ENCODE results near the gene TMEM222. TPM values are rescaled to one million over a fixed set of nuclear protein-coding genes. Genes with fewer than 3 reads are reported as not detected.

The TMEM222 gene
- polyA plus RNA-seq, 1 donor: 25.0 TPM

- DNase-seq (ENCODE audit: low read depth): no peak
These were observed 37.8 kb downstream of the TMEM222 start for GRCh38 chr1:27359822-27360158.

- DNase-seq (ENCODE audit: low read depth): no peak
These were observed 38.4 kb downstream of the TMEM222 start for GRCh38 chr1:27360159-27361043.

- DNase-seq (ENCODE audit: low read depth): no peak
These were observed 39.1 kb downstream of the TMEM222 start for GRCh38 chr1:27361044-27361402.

- DNase-seq (ENCODE audit: low read depth): no peak
These were observed 39.6 kb downstream of the TMEM222 start for GRCh38 chr1:27361553-27361952.

GRCh38 chr1:27363766-27364695 lies 42.1 kb downstream of the TMEM222 start:
- DNase-seq (ENCODE audit: low read depth): no peak

- DNase-seq (ENCODE audit: low read depth): no peak
These were observed 42.9 kb downstream of the TMEM222 start for GRCh38 chr1:27364696-27365371.

- DNase-seq (ENCODE audit: low read depth): no peak
These were observed 43.6 kb downstream of the TMEM222 start for GRCh38 chr1:27365372-27366112.

- DNase-seq (ENCODE audit: low read depth): no peak
These were observed 44.1 kb downstream of the TMEM222 start for GRCh38 chr1:27366113-27366410.

- no peak for DNase-seq (ENCODE audit: low read depth)
These were observed 44.6 kb downstream of the TMEM222 start, which contains the start of gene MAP3K6 for GRCh38 chr1:27366411-27367159. TSS of gene MAP3K6 (minus strand) at chr1:27366961. CDS start at chr1:27366597, 364 bp downstream.

GRCh38 chr1:27367160-27367650 lies 45.2 kb downstream of the TMEM222 start:
- DNase-seq (ENCODE audit: low read depth): no peak

- DNase-seq (ENCODE audit: low read depth): no peak
These were observed 47.1 kb downstream of the TMEM222 start for GRCh38 chr1:27368869-27369582.

GRCh38 chr1:27372022-27372807 lies 50.3 kb downstream of the TMEM222 start:
- no peak for DNase-seq (ENCODE audit: low read depth)

- DNase-seq (ENCODE audit: low read depth): no peak
These were observed 51.1 kb downstream of the TMEM222 start for GRCh38 chr1:27372808-27373690.

GRCh38 chr1:27374362-27375086 lies 52.6 kb downstream of the TMEM222 start, which contains the start of gene FCN3:
TSS of gene FCN3 (minus strand) at chr1:27374824. CDS start at chr1:27374818, 6 bp downstream.
- no peak for DNase-seq (ENCODE audit: low read depth)

GRCh38 chr1:27377760-27378495 lies 56.0 kb downstream of the TMEM222 start:
- DNase-seq (ENCODE audit: low read depth): no peak

GRCh38 chr1:27379564-27380122 lies 57.7 kb downstream of the TMEM222 start:
- no peak for DNase-seq (ENCODE audit: low read depth)

Measured in forelimb muscle (tissue), 1 donor.